H9 (cell line): Measurements from ENCODE around the gene CYTH4. TPM values are rescaled to one million over a fixed set of nuclear protein-coding genes. Genes with fewer than 3 reads are reported as not detected.

Source experiments
- DNase-seq: peaks from one replicate; pipeline ENCODE4 v3.0.0-alpha.2; 2017
- H2AFZ ChIP-seq: one replicate; pipeline ENCODE4 v1.6.1; 2013; ENCODE audit warnings: mild to moderate bottlenecking, low read length, control low read depth, moderate library complexity
- H2AK5ac ChIP-seq: 2 replicates; pipeline ENCODE4 v1.6.1; 2013; ENCODE audit warnings: low read length, control low read depth, mixed read lengths; ENCODE audit not compliant: insufficient read length
- H2BK120ac ChIP-seq: one replicate; pipeline ENCODE4 v1.6.1; 2013; ENCODE audit warnings: low read depth, mild to moderate bottlenecking, low read length, control low read depth, inconsistent platforms; ENCODE audit not compliant: poor library complexity, severe bottlenecking
- H2BK12ac ChIP-seq: 2 replicates; pipeline ENCODE4 v1.6.1; 2013; ENCODE audit warnings: low read length, control low read depth, mixed read lengths, low read depth; ENCODE audit not compliant: insufficient read length
- H2BK15ac ChIP-seq: 2 replicates; pipeline ENCODE4 v1.6.1; 2013; ENCODE audit warnings: low read depth, low read length, control low read depth
- H2BK20ac ChIP-seq: one replicate; pipeline ENCODE4 v1.6.1; 2013; ENCODE audit warnings: low read depth, mild to moderate bottlenecking, low read length, control low read depth, inconsistent platforms; ENCODE audit not compliant: poor library complexity, severe bottlenecking
- H2BK5ac ChIP-seq: 2 replicates; pipeline ENCODE4 v1.6.1; 2013; ENCODE audit warnings: low read length, control low read depth, mixed read lengths; ENCODE audit not compliant: insufficient read length
- H3K14ac ChIP-seq: 2 replicates; pipeline ENCODE4 v1.6.1; 2013; ENCODE audit warnings: low read length, control low read depth; ENCODE audit not compliant: insufficient read depth
- H3K18ac ChIP-seq: 2 replicates; pipeline ENCODE4 v1.6.1; 2013; ENCODE audit warnings: low read depth, mild to moderate bottlenecking, mixed read lengths, low read length, control low read depth; ENCODE audit not compliant: insufficient read length
- H3K23ac ChIP-seq: 2 replicates; pipeline ENCODE4 v1.6.1; 2013; ENCODE audit warnings: low read length, control low read depth, mixed read lengths, low read depth; ENCODE audit not compliant: insufficient read length
- H3K23me2 ChIP-seq: 2 replicates; pipeline ENCODE4 v1.6.1; 2013; ENCODE audit warnings: low read depth, mild to moderate bottlenecking, mixed read lengths, low read length, control low read depth; ENCODE audit not compliant: insufficient read length, poor library complexity, severe bottlenecking
- H3K27ac ChIP-seq: 2 replicates; pipeline ENCODE4 v1.5.1; 2013; ENCODE audit warnings: low read length, control low read depth, mixed read lengths, low read depth; ENCODE audit not compliant: insufficient read length
- H3K27me3 ChIP-seq: 2 replicates; pipeline ENCODE4 v1.6.1; 2013; ENCODE audit warnings: low read length, control low read depth, inconsistent platforms; ENCODE audit not compliant: insufficient read depth
- H3K4ac ChIP-seq: 2 replicates; pipeline ENCODE4 v1.6.1; 2013; ENCODE audit warnings: low read depth, mild to moderate bottlenecking, control low read depth, inconsistent platforms, low read length, moderate library complexity
- H3K4me1 ChIP-seq: 2 replicates; pipeline ENCODE4 v1.6.1; 2013; ENCODE audit warnings: low read length, control low read depth, inconsistent platforms; ENCODE audit not compliant: insufficient read depth
- H3K4me2 ChIP-seq: 2 replicates; pipeline ENCODE4 v1.6.1; 2013; ENCODE audit warnings: low read length, control low read depth, mixed read lengths; ENCODE audit not compliant: insufficient read length, insufficient read depth
- H3K56ac ChIP-seq: 2 replicates; pipeline ENCODE4 v1.6.1; 2013; ENCODE audit warnings: low read depth, mild to moderate bottlenecking, mixed read lengths, low read length, control low read depth; ENCODE audit not compliant: insufficient read length
- H3K79me1 ChIP-seq: 2 replicates; pipeline ENCODE4 v1.6.1; 2013; ENCODE audit warnings: low read depth, mild to moderate bottlenecking, moderate library complexity, low read length, control low read depth, inconsistent platforms; ENCODE audit not compliant: insufficient read depth, poor library complexity, severe bottlenecking
- H3K79me2 ChIP-seq: 2 replicates; pipeline ENCODE4 v1.6.1; 2013; ENCODE audit warnings: low read length, control low read depth, inconsistent platforms; ENCODE audit not compliant: insufficient read depth
- H3K9ac ChIP-seq: 2 replicates; pipeline ENCODE4 v1.6.1; 2013; ENCODE audit warnings: low read length, control low read depth, mixed read lengths; ENCODE audit not compliant: insufficient read length; ENCODE audit errors: extremely low read depth
- H3K9me3 ChIP-seq: one replicate; pipeline ENCODE4 v1.6.1; 2013; ENCODE audit warnings: low read depth, low read length, inconsistent platforms; ENCODE audit not compliant: control insufficient read depth
- H3T11ph ChIP-seq: one replicate; pipeline ENCODE4 v1.6.1; 2013; ENCODE audit warnings: mild to moderate bottlenecking, low read length, control low read depth, inconsistent platforms
- H4K20me1 ChIP-seq: one replicate; pipeline ENCODE4 v1.6.1; 2013; ENCODE audit not compliant: control insufficient read depth, insufficient read length, insufficient read depth
- H4K5ac ChIP-seq: 2 replicates; pipeline ENCODE4 v1.6.1; 2013; ENCODE audit warnings: low read depth, mild to moderate bottlenecking, mixed read lengths, low read length, control low read depth; ENCODE audit not compliant: insufficient read length
- H4K8ac ChIP-seq: replicated peaks from 2 replicates; pipeline ENCODE4 v1.6.1; 2013; ENCODE audit warnings: low read length, control low read depth, mixed read lengths, low read depth; ENCODE audit not compliant: insufficient read length
- H4K91ac ChIP-seq: 2 replicates; pipeline ENCODE4 v1.6.1; 2013; ENCODE audit warnings: low read depth, mild to moderate bottlenecking, moderate library complexity, mixed read lengths, low read length, control low read depth; ENCODE audit not compliant: insufficient read length
- H3K27ac Mint-ChIP-seq, 3 experiments: 2 replicates in 2 of 3; 3 replicates in 1 of 3; pipeline ENCODE4 v1.8.0; 2020 to 2021; ENCODE audit warnings: mixed read lengths in 3 of 3, mild to moderate bottlenecking in 1 of 3, moderate library complexity in 1 of 3
- H3K27me3 Mint-ChIP-seq: 2 replicates; pipeline ENCODE4 v1.8.0; 2021; ENCODE audit warnings: low read depth, mild to moderate bottlenecking, moderate library complexity, mixed read lengths
- H3K36me3 Mint-ChIP-seq, 3 experiments: 2 replicates in 2 of 3; 3 replicates in 1 of 3; pipeline ENCODE4 v1.8.0; 2020 to 2021; ENCODE audit warnings: low read depth in 3 of 3, mixed read lengths in 3 of 3; ENCODE audit not compliant: insufficient read depth in 1 of 3
- H3K4me1 Mint-ChIP-seq, 2 experiments: 2 replicates each; pipeline ENCODE4 v1.8.0; 2020; ENCODE audit warnings: mixed read lengths in 2 of 2
- H3K4me3 Mint-ChIP-seq, 2 experiments: 2 replicates in 1 of 2; 3 replicates in 1 of 2; pipeline ENCODE4 v1.8.0; 2020 to 2021; ENCODE audit warnings: mild to moderate bottlenecking in 2 of 2, mixed read lengths in 2 of 2, moderate library complexity in 1 of 2
- H3K9me3 Mint-ChIP-seq, 2 experiments: 2 replicates in 1 of 2; 3 replicates in 1 of 2; pipeline ENCODE4 v1.8.0; 2020; ENCODE audit warnings: mild to moderate bottlenecking in 2 of 2, mixed read lengths in 2 of 2, moderate library complexity in 1 of 2
- WGBS: extraction: QIAGEN DNeasy Blood & Tissue Kit; methylation state at CpG from one replicate; pipeline ENCODE4 v1.1.7; 2013; ENCODE audit warnings: missing lambda C conversion rate, low lambda C conversion rate, mixed read lengths; ENCODE audit not compliant: insufficient read length; ENCODE audit errors: extremely low coverage; 5-methylcytosine and 5-hydroxymethylcytosine counted together
- total RNA-seq: library from RNA; stranded (reverse); gene quantifications from 2 replicates; pipeline ENCODE4 v1.2.1, GENCODE V29; 2021
- TF ChIP-seq, protein P1 (sequence below): fragments of 200-600 bp; sonication (generic); conservative IDR thresholded peaks from 3 replicates; pipeline ENCODE4 v1.8.0; 2021; ENCODE audit warnings: antibody characterized with exemption, mild to moderate bottlenecking

CYTH4 gene
- total RNA-seq, 1 experiment from 2014 or later = not detected

DNA sequence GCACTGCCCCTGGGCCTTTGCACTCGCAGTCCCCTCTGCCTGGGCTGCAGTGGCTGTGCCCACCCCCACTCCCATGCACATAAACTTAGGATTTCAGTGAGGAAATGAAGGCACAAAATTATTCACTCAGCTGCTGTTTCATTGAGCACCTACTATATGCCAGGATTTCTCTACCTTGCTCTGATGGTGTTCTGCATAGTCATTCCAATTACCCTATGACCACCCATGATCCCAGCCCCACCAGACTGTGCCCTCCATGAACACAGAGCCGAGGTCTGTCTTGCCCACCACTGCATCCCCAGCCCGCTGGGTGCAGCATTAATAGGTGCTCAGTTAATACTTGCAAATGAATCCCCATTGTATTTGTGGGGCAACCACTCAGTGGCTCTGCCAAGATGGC is 10.9 kb downstream of the CYTH4 start:
- no peak overlapping the region for H2BK120ac ChIP-seq
- Mint-ChIP-seq H3K4me3 (no peak overlapping the region), H3K27ac (no peak overlapping the region), H3K27me3 (peaks cover 29% of the 10 kb centered on the region), H3K9me3 (peaks cover 5 to 7% of the 10 kb centered on the region in 2 experiments; a peak in 3 of 5 replicates), H3K4me1 (peaks cover 7 to 27% of the 10 kb centered on the region in 2 experiments; a peak in 3 of 4 replicates), H3K36me3 (no peaks in the 10 kb centered on the region; a peak in 1 of 7 replicates)
- no peaks in the 10 kb centered on the region for H3K27me3 ChIP-seq
- H2AFZ ChIP-seq = no peak overlapping the region
- H3K14ac ChIP-seq = no peak overlapping the region; the same call in 1 of the 2 replicates
- no peak overlapping the region for H4K91ac ChIP-seq
- no peaks in the 10 kb centered on the region for H3K9me3 ChIP-seq
- H4K8ac ChIP-seq = no peak overlapping the region
- no peak overlapping the region for H3K4me2 ChIP-seq
- no peaks in the 10 kb centered on the region for H3K23me2 ChIP-seq
- no peak overlapping the region for H2BK15ac ChIP-seq
- no peak overlapping the region for H2BK20ac ChIP-seq
- H3K56ac ChIP-seq = no peak overlapping the region
- no peak overlapping the region for H3K18ac ChIP-seq
- no peak overlapping the region for H3K4ac ChIP-seq
- no peak overlapping the region for H3T11ph ChIP-seq
- TF ChIP-seq, protein P1, sequence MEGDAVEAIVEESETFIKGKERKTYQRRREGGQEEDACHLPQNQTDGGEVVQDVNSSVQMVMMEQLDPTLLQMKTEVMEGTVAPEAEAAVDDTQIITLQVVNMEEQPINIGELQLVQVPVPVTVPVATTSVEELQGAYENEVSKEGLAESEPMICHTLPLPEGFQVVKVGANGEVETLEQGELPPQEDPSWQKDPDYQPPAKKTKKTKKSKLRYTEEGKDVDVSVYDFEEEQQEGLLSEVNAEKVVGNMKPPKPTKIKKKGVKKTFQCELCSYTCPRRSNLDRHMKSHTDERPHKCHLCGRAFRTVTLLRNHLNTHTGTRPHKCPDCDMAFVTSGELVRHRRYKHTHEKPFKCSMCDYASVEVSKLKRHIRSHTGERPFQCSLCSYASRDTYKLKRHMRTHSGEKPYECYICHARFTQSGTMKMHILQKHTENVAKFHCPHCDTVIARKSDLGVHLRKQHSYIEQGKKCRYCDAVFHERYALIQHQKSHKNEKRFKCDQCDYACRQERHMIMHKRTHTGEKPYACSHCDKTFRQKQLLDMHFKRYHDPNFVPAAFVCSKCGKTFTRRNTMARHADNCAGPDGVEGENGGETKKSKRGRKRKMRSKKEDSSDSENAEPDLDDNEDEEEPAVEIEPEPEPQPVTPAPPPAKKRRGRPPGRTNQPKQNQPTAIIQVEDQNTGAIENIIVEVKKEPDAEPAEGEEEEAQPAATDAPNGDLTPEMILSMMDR = no peak
- no peak overlapping the region for H4K5ac ChIP-seq
- H3K79me1 ChIP-seq = no peaks in the 10 kb centered on the region
- no peak overlapping the region for H3K9ac ChIP-seq
- no peaks in the 10 kb centered on the region for H3K79me2 ChIP-seq
- H2AK5ac ChIP-seq = no peak overlapping the region
- no peak overlapping the region for H2BK5ac ChIP-seq
- DNase-seq = no peak
- no peak overlapping the region for H2BK12ac ChIP-seq
- H3K27ac ChIP-seq = no peak overlapping the region
- H3K23ac ChIP-seq = no peak overlapping the region
- no peaks in the 10 kb centered on the region; the same call in 1 of the 2 replicates for H3K4me1 ChIP-seq
- WGBS = no CpG with 5 or more reads among the region's 3 CpGs
- no peaks in the 10 kb centered on the region for H4K20me1 ChIP-seq
